HG02610 (cell line): ENCODE measurements around the gene SLC4A1AP.
"Not testable (repeated sequence)": the region's sequence is repeated elsewhere in the genome, so short reads cannot be mapped to it uniquely, and the experiment has no call there.

Source experiments
- ATAC-seq: cut with Tn5 transposase; IDR thresholded peaks from one replicate; pipeline ENCODE4 v1.9.1; 2021; ENCODE audit warnings: mild to moderate bottlenecking, moderate library complexity; ENCODE audit not compliant: unreplicated experiment

SLC4A1AP gene, protein sequence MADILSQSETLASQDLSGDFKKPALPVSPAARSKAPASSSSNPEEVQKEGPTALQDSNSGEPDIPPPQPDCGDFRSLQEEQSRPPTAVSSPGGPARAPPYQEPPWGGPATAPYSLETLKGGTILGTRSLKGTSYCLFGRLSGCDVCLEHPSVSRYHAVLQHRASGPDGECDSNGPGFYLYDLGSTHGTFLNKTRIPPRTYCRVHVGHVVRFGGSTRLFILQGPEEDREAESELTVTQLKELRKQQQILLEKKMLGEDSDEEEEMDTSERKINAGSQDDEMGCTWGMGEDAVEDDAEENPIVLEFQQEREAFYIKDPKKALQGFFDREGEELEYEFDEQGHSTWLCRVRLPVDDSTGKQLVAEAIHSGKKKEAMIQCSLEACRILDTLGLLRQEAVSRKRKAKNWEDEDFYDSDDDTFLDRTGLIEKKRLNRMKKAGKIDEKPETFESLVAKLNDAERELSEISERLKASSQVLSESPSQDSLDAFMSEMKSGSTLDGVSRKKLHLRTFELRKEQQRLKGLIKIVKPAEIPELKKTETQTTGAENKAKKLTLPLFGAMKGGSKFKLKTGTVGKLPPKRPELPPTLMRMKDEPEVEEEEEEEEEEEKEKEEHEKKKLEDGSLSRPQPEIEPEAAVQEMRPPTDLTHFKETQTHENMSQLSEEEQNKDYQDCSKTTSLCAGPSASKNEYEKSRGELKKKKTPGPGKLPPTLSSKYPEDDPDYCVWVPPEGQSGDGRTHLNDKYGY

DNA sequence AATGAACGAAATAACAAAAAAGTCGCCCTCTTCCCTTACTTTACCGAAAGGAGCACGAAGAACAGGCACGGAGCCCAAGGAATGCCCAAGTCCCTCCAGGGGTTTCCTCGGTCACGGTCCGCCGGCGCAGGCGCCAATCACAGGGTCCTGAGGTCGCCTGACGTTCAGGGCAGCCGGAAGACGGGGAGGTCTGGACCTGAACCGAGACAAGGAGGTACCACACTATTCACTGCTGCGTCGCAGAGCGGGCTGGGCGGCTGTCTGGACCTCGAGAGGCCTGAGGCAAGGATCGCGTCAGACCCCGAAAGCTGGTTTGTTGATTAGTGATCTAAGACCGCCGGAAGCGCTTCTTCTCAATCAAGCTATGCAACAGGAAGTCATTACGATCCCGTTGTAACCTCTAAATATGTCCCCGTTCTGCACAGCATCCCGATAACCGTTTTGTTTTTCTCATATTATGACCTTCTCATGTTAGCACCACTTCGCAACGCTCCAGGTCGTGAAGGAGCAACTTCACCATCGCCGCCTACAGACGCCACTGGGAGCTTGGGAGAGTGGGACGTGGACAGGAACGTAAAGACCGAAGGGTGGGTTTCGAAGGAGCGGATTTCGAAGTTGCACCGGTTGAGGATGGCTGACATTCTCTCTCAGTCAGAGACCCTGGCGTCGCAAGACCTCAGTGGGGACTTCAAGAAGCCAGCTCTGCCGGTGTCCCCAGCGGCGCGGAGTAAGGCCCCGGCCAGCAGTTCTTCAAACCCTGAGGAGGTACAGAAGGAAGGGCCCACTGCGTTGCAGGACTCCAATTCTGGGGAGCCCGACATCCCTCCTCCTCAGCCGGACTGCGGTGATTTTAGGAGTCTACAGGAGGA, at the start of gene SLC4A1AP, which contains the start of gene SUPT7L:
TSS of gene SLC4A1AP (plus strand) at position 605 of the 869 bp plus-strand sequence. CDS start at position 631, 26 bp downstream.
TSS of gene SUPT7L (minus strand) at position 330 of the 869 bp plus-strand sequence. CDS start 1,422 bp downstream, outside the sequence.
- ATAC-seq, result peak; percentile 69

DNA sequence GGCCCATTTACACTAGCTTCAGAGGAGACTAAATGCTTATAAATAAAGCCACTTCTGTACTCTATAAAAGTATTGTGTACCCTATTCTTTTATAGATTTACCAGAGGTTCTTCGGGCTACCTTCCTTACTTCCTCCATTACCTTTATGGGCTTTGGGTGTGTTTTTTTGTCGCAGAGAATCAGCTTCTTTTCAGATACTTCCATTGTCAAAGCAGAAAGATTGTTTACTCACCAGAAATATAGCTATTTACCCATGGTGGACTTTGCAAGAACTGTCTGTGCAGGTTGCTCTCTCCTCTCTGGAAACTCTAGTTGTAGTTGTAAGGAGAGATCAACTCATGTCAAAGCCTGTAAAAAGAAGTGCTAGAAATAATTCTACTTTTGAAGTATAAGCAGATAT, 49.7 kb upstream of the SLC4A1AP start:
- no peak for ATAC-seq

DNA sequence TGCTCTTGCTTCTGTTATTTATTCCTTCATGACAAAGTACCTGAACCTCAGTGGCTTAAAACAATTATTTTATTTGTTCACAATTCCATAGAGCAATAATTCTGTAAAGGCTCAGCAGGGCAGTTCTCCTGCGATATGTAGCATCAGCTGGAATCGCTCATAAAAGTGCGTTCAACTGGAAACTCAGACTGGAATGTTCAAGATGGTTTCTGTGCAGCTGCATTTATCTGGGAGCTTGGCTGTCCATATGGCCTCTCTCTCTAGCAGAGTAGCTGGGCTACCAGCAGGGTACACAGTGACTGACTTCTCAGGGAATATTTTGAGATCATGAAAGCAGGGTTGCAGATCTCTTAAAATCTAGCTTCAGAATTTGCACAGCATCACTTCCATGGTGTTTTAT, 48.4 kb upstream of the SLC4A1AP start:
- ATAC-seq, result no peak

DNA sequence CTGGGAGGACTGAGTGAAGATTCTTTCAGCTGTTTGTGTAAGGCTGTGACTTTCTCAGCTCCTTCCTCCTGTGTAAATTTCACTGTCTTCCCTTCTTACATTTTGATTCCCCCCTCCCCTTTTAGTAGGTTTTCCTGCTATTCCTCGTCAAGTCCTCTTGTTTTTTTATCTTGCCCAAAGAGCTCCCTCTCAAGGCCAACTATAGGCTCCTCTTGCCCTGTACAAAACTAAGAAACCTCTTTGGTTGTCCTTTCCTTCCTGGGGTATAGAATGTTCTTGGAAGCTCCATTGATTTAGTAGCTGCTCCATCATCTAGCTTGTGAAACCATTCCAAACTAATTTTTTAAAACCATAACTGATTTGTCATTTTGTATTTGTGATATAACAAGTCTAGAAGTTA, 42.2 kb upstream of the SLC4A1AP start:
- ATAC-seq, result no peak

DNA sequence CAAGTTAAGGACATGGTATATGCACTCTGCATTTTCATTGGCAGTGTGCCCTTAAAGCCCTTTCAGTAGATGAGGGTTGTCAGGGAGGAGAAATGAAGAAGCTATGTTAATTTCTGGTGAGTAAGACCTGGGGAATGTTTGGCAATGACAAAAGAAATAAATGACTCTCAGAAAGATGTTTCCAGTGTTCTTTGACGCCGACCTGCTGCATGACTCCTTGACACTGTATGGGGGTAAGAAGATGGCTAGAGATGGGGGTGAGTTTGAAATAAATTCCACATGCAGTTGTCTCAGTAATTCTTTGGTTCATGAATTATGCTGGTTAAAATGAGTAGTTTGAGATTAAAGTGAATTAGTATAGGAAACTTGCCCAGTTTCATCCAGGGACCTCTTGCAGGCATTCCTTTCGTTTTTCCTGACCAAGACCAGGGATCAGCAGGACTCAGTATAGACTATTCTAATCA, 40.7 kb upstream of the SLC4A1AP start:
- ATAC-seq, result no peak

DNA sequence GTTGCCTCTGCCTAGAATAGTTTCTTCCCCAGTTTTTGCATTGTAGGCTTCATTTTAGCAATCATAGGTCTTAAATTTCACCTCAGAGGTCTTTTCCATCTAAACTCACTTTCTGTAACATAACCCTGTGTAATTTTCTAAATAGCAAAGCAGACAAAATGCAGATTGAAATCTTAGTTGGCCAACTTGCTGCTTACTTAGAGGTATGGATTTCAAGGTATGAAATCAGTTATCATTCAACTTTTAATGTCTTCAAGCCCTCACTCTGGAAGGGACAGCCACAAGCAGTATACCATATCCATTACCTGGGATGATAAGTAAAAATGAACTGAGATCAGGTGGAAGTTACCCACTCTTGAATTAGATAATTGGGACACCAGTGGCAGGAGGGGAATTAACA, 38.7 kb upstream of the SLC4A1AP start:
- ATAC-seq, result no peak

DNA sequence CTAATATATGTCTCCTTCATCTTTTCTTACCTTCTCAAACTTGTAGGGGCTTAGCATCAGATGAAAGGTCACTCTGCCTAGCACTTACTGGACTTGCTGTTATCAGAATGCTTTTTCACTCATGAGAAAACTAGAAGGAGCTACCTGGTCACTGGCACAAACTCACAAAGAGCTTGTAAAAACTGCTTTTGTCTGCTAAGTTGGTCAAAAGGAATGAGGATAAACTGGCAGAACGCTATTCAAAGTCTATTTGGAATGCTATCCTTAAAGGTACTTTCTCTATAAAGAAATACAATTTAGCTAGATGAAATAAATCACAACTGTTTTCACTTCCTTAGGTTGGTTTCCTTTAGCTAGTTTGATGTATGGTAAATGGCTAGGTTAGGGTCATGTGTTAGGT, 37.4 kb upstream of the SLC4A1AP start:
- ATAC-seq, result not testable (repeated sequence)

DNA sequence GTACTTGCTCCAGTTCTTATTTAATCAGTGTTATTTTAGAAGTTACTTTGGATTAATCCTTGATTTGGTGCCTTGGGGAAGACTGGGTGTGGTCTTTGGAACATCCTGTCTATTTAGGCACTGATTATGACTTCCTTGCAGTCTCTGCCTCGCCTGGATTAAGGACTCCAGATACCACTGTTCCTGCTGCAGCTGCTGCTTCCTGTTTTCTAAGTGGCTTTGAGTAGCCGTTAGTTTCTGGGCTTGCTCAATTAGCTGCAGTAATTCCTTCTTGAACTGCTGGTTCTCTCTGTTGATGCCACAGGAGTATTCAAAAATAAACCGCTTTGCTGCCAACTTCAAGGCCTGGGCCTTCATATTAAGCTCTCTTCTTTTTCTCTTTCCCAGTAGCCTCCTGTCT, 36.8 kb upstream of the SLC4A1AP start:
- ATAC-seq, result not testable (repeated sequence)

DNA sequence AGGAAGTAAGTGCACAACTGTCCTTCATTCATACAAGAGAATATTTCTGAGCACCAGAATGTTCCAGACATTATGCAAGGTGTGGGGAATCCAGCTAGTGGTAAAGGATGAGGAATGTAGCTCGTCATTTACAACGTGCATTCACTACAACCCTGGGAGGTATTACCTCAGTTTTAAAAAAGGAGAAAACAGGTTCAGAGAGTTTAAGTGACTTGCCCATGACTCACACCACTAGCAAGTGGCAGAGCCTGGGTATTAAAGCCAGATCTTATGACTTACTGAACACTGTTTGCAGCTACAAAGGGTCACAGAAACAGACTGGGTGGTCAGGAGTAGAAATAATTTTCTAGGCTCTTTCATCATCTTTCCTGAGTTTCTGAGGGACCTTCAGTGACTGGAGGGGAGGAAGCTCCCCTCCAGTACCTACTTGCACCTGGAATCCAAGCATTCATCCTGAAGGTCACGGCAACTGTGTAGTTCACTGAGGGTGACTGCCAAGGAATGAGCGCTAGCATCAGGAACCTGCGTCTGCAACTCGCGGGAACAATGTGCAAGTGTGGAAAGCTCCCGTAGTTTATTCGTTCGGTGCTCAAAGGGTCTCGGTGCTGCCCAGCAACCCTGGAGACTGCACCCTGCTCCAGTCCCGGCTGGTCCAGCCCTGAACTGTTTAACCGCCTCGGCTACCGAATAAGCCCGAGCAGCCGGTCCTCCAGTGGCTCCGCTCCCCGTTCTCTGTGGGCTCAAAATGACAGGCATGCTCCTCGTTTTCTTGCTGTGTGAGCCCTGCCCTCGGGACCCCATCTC, 35.5 kb upstream of the SLC4A1AP start:
- ATAC-seq, result peak; percentile 28

DNA sequence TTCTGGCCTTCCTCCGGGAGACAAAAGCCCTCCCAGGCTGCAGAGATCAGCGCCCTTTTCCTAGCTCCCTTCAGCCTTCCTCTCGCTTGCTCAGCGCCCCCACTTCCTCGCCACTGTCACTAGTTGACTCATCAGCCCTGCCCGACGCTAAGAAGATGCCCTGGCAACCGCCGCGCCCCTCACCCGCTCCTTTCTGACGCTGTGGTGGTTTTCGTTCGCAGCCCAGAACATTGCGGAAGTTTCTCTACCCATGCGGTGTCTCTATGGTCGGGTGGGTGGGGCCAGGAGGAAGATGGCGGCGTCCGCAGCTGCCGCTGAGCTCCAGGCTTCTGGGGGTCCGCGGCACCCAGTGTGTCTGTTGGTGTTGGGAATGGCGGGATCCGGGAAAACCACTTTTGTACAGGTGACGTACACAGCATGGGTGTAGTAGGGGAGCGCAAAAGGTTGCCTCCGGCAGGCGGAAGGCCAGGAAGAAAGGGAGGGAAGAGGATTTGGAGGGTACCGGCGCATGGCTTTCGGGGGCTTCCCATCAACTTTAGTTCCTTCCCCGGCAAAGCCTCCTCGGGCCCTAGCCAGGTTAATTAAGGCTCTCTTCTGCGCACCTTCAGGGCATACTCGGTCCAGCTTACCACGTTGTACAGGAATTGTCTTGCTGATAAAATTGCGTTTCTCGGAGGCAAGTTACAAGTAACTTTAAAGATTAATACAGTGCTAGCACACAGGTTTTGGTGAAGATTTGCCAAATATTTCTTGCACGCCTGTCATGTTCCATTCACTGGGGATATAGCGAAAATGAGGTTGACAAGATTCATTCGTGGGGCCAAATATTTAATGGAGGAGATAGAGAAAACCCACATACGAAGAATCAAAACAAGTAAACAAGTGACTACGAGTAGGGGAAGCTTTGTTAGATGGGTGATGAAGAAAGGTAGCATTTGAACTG, 34.7 kb upstream of the SLC4A1AP start, which contains the start of the genes CCDC121 and GPN1:
TSS of gene CCDC121 (minus strand) at position 246 of the 943 bp plus-strand sequence. CDS start 1,213 bp downstream, outside the sequence.
TSS of gene GPN1 (plus strand) at position 284 of the 943 bp plus-strand sequence. CDS start at position 293, 9 bp downstream.
- peak; percentile 97 for ATAC-seq

DNA sequence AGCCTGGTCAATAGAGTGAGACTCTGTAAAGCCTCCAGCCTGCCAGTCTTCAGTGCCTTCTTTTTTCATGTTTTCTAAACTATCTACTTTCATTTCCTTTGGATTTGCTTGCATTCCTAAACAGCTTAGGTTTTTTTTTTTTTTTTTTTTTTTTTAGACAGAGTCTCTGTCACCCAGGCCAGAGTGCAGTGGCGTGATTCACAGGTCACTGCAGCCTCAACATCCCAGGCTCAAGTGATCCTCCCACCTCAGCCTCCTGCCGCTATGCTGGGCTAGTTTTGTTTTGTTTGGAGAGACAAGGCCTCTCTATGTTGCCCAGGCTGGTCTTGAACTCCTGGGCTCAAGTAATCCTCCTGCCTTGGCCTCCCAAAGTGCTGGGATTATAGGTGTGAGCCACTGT, 33.4 kb upstream of the SLC4A1AP start:
- ATAC-seq, result not testable (repeated sequence)

DNA sequence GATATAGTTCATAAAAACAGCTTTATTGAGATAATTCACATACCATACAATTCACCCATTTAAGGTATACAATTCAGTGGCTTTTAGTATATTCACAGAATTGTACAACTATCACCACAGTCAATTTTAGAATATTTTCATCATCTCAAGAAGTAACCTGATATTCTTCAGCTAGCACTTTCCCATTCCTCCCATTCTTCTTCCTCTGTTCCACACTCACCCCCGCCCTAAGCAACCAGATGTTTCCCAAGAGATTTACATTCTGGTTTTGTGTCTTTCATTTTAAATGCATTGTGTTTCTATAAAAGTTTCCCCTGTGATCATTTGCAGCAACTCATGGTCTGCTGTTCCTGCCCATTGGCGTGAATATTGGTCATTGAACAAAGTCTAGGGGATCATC, 29.4 kb upstream of the SLC4A1AP start:
- no peak for ATAC-seq

DNA sequence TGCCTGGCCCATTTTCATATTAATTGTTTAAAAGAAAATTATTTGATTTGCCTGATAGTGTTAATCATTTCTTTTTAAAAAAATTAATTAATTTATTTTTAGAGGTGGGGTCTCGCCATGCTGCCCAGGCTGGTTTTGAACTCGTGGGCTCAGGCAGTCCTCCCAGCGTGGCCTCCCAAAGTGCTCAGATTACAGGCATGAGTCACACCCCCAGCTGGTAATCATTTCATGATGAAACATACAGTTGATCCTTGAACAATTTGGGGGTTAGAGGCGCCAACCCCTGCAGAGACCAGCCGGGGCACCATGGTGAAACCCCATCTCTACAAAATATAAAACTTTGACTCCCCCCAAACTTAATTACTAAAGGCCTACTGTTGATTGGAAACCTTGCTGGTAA, 26.9 kb upstream of the SLC4A1AP start:
- no peak for ATAC-seq

DNA sequence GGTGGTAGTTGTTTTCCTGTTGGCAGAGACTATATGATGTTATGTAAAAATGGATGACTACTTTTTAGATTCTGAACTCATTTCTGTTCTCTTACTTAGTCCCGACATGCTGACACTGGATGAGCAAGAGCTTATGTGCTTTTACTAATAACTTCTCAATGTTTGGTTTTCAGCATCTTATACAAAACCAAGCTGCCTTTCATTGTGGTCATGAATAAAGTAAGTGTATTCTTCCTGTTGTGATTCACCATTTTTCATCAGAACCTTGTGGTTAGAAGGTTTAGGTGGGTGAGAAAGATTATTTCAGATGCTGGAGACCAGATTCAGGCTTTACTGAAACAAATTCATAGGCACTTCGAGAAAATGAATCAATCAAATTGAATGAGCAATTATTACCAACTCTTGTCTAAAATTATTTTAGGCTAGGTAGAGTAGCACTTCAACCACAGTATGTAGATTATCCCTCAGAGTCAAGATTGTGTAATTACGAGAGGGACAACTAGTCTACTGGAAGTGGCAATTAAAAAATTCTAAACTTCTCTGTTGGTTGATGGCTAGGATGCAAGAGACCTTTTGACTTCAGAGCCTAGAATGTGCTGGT, 25.6 kb upstream of the SLC4A1AP start:
- ATAC-seq, result no peak

DNA sequence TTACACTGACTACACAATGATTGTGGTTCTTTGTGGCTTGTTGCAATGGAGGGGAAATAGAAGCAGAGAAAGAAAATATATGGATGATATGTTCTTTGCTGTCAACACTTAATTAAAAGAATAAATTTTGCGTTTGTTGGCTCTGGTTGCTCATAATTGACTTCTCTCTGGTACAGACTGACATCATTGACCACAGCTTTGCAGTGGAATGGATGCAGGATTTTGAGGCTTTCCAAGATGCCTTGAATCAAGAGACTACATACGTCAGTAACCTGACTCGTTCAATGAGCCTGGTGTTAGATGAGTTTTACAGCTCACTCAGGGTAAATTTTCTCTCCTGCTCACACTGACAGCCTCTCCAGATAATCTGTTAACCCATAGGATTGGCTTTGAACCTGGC, 25.0 kb upstream of the SLC4A1AP start:
- no peak for ATAC-seq

DNA sequence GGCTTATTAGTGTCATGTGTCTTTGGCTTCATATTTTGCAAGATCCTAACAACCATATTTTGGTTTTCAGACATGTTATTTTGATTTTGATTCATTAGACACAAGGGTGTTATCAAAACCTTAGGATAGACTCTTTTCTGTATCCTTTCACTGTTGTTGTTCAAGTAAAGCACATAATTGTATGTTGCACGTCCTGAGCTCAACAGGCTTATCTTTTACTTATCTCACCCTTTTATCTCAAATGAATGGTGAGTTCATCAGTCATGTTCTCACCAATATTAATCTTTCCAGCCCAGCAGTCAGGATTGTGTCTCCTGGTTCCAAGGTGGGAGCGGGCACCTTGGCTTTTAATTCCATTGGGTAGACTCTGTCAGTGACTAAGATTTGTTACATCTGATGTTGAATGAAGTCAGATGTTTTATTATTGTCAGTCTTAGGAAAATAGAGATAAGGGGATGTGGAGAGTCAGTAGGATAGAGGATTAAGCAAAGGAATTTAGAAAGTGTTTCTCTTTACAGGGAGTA, 22.9 kb upstream of the SLC4A1AP start:
- no peak for ATAC-seq

DNA sequence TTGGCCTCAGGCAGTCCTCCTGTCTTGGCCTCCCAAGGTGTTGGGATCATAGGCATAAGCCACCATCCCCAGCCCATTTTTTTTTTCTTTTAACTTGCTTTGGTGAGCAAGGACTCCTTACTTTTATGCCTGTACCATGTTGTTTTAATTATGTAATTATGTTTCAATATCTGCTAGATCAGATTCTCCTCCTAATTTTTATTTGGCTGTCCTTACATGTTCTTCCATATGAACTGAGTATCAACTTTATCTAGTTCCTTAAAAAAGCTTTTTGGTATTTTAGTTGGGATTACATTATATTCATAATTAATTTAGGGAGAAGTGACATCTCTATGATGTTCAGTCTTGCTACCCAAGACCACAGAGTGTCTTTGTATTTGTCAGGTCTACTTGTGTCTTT, 18.5 kb upstream of the SLC4A1AP start:
- no peak for ATAC-seq

DNA sequence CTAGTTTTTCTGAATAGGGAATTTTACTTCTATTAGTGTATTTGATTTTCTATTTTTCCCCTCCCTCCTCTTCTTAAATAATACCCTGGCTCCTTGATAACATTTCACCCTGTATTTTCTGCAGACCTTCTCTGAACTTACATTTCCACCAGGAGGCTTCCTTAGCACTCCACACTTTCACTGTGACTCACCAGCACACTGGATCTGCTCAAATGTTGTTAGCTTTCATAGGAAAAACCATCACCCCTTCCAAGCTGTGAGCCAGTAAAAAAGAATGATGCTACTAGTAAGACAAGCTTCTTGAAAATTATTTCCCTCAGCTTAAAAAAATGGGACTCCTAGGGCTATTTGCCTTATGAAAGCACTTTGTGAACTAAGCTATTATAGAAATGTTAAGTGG, 16.4 kb upstream of the SLC4A1AP start:
- no peak for ATAC-seq
